Liver (tissue), 3 donors: ENCODE results near the gene C5.

Experiments
- ATF3 ChIP-seq: IDR thresholded peaks from 2 replicates; pipeline ENCODE4 v1.6.1; 2016; ENCODE audit warnings: antibody characterized with exemption
- CTCF ChIP-seq: fragments of 150-350 bp; IDR thresholded peaks from 2 replicates; pipeline ENCODE4 v1.5.1; 2017; ENCODE audit warnings: improper control_type of control experiment, low read depth, low read length; ENCODE audit not compliant: missing input control
- FOXA1 ChIP-seq: IDR thresholded peaks from 2 replicates; pipeline ENCODE4 v1.6.1; 2016; ENCODE audit warnings: antibody characterized with exemption
- HNF4A ChIP-seq, 2 donors: conservative IDR thresholded peaks; 2 replicates each; pipeline ENCODE4 v1.6.1; 2016; ENCODE audit warnings: antibody characterized with exemption in 2 of 2, mild to moderate bottlenecking in 2 of 2
- HNF4G ChIP-seq: IDR thresholded peaks from 2 replicates; pipeline ENCODE4 v1.6.1; 2016; ENCODE audit warnings: antibody characterized with exemption
- MAX ChIP-seq: IDR thresholded peaks from 2 replicates; pipeline ENCODE4 v1.6.1; 2016; ENCODE audit warnings: antibody characterized with exemption
- RAD21 ChIP-seq, 2 donors: IDR thresholded peaks; 2 replicates each; pipeline ENCODE4 v1.6.1; 2016; ENCODE audit warnings: antibody characterized with exemption in 2 of 2, mild to moderate bottlenecking in 2 of 2
- RXRA ChIP-seq, 2 donors: IDR thresholded peaks; 2 replicates each; pipeline ENCODE4 v1.6.1; 2017 to 2018; ENCODE audit warnings: antibody characterized with exemption in 2 of 2, mild to moderate bottlenecking in 1 of 2
- SP1 ChIP-seq: IDR thresholded peaks from 2 replicates; pipeline ENCODE4 v1.6.1; 2018; ENCODE audit warnings: antibody characterized with exemption, mild to moderate bottlenecking
- TAF1 ChIP-seq: conservative IDR thresholded peaks from 2 replicates; pipeline ENCODE4 v1.6.1; 2016; ENCODE audit warnings: antibody characterized with exemption, mild to moderate bottlenecking
- YY1 ChIP-seq: IDR thresholded peaks from 2 replicates; pipeline ENCODE4 v1.6.1; 2016; ENCODE audit warnings: antibody characterized with exemption, mild to moderate bottlenecking
- TF ChIP-seq, protein P1 (sequence below): IDR thresholded peaks from 2 replicates; pipeline ENCODE4 v1.6.1; 2016; ENCODE audit warnings: antibody characterized with exemption, mild to moderate bottlenecking
- TF ChIP-seq, protein P2 (sequence below): IDR thresholded peaks from 2 replicates; pipeline ENCODE4 v1.6.1; 2016; ENCODE audit warnings: antibody characterized with exemption
- donor health status: healthy.
- donor health status: healthy.

GRCh38 chr9:120911295-120911837 is 138.7 kb downstream of the C5 start:
- TF ChIP-seq CTCF (no peak), FOXA1 (no peak), YY1 (no peak), MAX (no peak), TAF1 (no peak), HNF4A (conservative IDR thresholded peaks at IDR 0.05) (no peak), SP1 (no peak), RAD21 (IDR thresholded peaks at IDR 0.05) (no peak), ATF3 (no peak), RXRA (IDR thresholded peaks at IDR 0.05) (no peak), HNF4G (no peak)
- TF ChIP-seq, protein P1, sequence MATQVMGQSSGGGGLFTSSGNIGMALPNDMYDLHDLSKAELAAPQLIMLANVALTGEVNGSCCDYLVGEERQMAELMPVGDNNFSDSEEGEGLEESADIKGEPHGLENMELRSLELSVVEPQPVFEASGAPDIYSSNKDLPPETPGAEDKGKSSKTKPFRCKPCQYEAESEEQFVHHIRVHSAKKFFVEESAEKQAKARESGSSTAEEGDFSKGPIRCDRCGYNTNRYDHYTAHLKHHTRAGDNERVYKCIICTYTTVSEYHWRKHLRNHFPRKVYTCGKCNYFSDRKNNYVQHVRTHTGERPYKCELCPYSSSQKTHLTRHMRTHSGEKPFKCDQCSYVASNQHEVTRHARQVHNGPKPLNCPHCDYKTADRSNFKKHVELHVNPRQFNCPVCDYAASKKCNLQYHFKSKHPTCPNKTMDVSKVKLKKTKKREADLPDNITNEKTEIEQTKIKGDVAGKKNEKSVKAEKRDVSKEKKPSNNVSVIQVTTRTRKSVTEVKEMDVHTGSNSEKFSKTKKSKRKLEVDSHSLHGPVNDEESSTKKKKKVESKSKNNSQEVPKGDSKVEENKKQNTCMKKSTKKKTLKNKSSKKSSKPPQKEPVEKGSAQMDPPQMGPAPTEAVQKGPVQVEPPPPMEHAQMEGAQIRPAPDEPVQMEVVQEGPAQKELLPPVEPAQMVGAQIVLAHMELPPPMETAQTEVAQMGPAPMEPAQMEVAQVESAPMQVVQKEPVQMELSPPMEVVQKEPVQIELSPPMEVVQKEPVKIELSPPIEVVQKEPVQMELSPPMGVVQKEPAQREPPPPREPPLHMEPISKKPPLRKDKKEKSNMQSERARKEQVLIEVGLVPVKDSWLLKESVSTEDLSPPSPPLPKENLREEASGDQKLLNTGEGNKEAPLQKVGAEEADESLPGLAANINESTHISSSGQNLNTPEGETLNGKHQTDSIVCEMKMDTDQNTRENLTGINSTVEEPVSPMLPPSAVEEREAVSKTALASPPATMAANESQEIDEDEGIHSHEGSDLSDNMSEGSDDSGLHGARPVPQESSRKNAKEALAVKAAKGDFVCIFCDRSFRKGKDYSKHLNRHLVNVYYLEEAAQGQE = no peak
- TF ChIP-seq, protein P2, sequence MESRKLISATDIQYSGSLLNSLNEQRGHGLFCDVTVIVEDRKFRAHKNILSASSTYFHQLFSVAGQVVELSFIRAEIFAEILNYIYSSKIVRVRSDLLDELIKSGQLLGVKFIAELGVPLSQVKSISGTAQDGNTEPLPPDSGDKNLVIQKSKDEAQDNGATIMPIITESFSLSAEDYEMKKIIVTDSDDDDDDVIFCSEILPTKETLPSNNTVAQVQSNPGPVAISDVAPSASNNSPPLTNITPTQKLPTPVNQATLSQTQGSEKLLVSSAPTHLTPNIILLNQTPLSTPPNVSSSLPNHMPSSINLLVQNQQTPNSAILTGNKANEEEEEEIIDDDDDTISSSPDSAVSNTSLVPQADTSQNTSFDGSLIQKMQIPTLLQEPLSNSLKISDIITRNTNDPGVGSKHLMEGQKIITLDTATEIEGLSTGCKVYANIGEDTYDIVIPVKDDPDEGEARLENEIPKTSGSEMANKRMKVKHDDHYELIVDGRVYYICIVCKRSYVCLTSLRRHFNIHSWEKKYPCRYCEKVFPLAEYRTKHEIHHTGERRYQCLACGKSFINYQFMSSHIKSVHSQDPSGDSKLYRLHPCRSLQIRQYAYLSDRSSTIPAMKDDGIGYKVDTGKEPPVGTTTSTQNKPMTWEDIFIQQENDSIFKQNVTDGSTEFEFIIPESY = no peak
